ELF-1 (cell line): ENCODE data around the gene CEP85L.
"Not testable (repeated sequence)": the region's sequence is repeated elsewhere in the genome, so short reads cannot be mapped to it uniquely, and the experiment has no call there.

ENCODE experiments used
- DNase-seq: peaks from one replicate; pipeline ENCODE4 v3.0.0-alpha.2; 2016; ENCODE audit warnings: low read depth, low spot score

CEP85L gene

DNA sequence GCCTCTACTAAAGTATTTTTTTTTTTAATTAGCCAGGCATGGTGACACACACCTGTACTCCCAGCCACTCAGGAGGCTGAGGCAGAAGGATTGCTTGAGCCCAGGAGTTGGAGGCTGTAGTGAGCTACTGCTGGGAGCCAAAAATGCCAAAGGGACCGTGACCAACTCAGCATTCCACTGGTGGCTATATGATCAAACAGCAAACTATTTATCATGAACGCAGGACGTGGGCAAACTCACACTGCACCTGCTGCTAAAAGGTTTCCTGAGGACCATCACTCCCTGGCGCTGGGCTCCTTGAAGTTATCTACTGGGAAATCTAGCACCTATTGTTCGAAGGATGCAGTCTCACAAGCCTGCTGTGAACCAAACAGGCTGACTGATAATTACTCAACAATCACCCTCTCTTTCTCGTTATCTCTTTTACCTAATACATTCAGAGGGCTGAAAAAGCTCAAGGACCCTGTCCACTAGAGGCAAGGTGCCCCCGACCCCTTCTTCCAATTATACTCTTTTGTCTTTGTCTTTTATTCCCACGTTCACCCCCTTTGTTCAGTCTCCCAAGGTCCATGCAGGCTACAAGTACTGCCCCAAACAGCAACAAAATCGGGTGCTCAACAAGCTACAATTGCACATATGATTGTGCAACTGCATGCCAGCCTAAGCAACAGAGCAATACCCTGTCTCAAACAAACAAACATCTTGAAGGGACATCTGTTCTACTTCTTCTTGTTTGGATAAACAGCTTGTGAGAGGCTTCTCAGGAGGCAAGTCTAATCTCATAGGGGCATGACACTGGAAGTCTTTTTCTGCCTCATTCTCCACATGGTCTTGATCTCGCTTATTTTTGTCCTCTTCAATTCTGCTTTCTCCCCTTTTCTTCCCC is 151.0 kb downstream of the CEP85L start:
- DNase-seq = no peak

DNA sequence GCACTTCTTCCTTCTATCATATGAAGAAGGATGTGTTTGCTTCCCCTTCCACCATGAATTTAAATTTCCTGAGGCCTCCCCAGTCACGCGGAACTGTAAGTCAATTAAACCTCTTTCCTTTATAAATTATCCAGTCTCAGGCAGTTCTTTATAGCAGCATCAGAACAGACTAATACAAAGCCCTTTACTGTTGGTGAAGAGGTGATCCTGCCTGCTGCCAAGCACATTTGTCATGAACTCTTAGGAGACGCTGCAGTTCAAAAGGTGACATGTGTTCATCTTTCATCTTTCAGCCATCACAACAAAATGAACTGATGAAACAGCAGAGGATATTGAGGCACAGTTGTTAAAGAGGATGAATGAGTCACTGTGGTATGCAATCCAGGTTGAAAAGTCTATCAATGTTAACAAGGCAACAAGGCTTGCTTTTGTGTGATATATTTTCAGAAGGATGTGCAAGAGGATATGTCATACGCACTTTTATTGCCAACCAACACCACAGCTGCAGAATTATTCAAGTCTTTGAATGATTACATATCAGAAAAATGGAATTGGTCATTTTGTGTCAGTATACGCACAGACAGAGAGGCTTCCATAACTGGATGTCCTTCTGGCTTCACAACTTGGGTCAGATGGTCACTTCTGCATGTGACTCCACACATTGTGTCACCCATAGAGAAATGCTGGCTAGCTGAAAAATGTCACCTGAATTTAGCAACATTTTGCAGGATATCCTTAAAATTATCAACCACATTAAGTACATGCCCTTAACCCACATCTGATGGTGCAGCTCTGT is 155.7 kb downstream of the CEP85L start:
- DNase-seq = no peak

DNA sequence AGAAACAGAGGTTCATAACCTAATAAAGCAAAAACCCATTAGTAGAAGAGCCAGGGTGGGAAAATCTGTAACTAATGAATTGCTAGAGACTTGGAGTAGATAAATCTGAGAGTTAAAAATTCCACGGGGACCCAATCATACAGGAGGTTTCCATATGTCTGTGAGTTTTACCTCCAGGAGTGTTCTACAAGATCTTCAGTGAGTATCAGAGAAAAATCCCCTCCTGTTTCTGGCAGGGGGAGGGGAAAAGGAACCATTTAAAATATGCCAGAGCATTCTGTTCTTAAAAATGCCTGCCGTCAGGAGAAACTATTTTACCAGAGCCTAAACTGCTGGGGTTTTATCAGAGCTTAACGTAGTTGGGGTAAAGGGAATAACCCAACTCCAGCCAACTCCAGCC is 157.3 kb downstream of the CEP85L start:
- peak; percentile 4 for DNase-seq

DNA sequence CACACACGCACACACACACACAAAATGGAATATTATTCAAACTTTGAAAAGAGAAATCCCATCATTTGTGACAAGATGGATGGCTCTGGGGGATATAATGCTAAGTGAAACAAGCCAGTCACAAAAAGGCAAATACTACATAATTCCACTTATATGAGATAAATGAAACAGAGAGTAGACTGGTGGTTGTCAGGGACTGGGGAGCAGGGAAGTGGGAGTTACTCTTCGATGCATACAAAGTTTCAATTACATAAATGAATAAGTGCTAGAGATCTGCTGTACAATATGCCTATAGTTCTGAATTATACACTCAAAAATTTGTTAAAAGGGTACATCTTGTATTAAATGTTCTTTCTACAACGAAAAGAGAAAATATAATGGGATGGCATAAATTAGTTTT is 161.4 kb downstream of the CEP85L start:
- DNase-seq = no peak

DNA sequence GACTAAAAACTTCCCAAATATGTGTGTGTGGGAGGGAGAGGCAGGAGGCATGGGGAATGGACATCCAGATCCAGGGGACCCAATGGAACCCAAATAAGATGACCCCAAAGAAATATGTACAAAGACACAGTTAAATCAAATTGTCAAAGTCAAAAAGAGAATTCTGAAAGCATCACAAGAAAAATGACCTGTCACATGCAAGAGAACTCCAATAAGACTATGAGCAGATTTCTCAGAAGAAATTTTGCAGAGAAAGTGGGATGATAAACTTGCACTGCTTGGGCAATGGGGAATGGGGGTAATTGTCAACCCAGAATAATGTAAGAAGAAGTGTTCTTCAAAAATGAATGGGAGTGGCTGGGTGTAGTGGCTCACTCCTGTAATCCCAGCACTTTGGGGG is 162.8 kb downstream of the CEP85L start:
- DNase-seq = no peak

DNA sequence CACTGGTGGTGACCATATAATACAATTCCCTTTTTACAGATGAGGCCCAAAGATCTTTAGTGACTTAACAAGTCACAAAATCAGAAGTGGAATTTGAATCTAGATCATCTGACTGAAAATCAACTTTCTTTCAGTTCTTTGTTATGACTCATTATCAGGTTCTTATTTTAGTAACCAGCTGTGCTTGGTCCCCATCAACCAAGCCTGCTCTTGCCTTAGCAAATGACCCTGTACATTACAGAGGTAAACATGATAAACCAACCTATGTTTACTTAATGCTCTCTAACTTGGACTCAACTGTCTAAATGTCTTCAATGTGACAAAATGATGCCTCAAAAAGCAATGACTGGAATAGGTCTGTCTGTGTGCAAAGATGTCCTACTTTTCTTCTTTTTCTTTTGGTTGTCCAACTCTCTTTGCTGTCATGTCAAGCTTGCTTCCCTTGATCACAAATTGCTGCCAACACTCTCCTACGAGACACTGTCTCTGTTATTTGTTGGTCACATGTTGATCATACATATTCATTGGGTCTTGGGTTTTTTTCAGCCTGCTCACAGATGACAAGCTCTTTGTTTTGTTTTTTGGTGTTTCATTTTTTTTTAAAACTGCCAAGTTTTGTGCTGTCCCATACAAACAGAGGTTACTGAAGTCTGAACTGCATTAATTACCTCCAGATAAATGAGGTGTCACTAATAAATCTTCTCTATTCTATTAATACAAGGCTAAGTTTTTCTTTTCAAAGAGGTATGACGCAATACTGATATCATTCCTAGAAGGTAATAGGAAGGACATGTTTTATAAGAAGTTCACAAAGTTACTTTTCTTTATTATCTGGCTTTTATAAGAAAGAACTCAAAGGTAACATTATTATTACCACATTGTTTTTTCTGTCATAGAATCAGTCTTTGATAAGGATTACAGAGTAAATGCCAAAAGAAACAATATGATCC is 165.5 kb downstream of the CEP85L start:
- no peak for DNase-seq

DNA sequence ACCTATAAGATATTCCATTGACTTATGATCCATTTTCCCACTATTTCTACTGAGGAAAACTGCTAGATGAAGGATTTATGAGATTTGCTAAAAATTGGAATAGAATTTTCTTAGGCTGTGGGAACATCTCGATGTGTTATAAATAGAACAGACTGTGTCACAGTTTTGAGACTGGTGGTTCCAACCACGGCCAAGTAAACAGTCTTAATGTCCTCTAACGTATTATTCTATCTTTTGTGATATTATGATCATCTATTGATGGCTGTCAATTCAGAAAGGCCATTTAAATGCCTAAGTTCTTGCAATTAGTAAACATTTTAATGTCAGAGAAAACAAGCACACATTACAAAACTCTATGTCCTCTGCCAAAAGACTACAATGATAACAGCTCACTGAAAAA is 174.8 kb downstream of the CEP85L start:
- no peak for DNase-seq

DNA sequence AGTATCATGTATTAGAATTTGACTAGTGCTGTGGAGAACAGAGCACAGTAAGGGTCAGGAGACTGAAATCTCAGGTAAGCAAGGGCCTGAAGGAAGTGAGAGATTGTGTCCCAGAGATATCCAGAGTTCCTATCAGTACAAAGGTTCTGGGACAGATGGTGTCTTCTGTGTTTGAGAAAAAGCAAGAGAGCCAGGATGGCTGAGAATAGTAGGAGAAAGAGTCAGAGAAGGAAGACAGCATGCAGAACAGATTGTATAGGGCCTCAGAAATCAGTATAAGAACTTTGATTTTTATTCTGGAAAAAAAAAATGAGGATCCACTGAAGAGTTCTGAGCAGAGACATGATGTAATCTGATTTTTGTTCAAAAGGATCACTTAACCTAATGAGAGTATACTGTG is 178.1 kb downstream of the CEP85L start:
- no peak for DNase-seq

DNA sequence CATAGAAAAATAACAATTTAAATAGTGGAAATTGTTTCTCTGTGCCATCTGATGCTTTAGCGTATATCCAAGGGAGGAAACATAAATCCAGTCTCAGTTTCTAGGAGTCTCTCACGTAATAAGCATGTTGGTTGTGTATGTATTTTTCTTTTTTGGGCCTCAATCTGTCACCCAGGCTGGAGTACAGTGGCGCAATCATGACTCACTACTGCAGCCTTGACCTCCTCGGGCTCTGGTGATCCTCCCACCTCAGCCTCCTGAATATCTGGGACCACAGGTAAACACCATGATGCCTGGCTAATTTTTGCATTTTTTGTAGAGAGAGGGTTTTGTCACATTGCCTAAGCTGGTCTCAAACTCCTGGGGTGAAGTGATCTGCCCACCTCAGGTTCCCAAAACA is 181.9 kb downstream of the CEP85L start:
- DNase-seq = no peak

DNA sequence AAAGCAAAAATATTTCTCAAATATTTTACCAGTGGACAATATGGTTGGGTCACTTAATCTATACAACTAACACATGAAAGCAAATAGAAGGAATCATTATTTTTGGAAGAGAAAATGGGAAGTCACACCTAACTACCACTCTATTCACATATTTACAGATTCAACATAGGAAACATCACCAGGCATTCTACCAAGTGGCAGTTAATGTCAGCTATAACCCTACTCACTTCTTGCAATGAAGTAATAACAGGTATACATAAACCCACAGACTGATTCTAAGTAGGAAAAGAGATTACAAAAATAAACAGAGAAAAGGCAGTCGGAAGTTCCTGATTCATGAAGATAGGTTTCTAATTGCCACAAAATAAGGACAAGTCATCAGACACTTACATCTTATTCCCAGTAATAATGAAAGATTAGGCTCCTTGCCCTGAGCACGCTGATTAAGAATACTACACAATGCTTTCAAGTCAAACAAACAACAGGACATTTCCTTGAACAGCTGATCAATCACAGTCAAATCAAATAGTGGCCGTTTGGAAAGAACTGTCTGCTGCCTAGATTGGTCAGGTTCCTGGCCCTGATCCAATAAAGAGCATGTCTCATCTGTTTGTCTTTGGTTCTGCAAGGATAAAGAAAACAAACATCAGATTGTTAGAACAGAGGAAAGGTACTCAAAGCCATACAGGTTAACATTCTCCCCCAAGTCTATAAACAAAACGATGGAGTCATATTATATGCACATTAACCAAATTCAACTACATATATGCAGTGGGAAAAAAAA is 182.5 kb downstream of the CEP85L start:
- no peak for DNase-seq

DNA sequence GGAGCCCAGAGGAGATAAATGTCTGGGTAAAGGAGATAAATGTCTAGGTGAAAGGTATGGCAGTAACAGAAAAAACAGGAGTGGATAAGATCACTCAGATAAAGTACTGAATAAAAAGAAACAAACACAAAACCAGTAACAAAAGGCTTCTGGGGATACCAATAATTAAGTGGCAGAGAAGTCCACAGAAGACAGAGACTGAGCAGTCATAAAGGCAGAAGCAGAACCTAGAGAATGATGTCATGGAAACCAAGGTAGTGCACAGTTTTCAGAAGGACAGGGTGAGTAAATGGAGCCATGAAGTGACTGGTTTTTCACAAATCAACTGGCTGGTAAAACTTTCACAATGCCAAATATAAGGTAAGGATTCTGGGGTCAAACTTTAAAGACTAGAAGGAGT is 184.2 kb downstream of the CEP85L start:
- no peak for DNase-seq

DNA sequence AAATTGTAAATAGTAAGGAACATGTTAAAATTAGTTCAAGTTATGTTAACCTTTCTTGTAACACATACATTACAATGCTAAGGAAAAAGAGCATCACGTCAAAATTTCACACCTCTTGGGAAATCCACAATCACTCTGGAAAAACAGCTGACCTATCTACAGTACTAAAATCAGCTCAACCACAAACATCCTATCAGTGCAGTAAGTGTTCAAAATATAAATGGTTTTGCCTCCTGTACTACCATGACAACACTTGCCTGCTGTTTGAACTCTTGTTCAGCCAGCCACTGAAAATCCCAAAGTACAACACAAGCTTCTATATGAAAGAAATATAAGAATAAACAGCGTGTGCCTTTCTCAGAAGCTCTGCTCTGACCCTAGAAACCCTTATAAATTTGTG is 186.8 kb downstream of the CEP85L start:
- DNase-seq = no peak

DNA sequence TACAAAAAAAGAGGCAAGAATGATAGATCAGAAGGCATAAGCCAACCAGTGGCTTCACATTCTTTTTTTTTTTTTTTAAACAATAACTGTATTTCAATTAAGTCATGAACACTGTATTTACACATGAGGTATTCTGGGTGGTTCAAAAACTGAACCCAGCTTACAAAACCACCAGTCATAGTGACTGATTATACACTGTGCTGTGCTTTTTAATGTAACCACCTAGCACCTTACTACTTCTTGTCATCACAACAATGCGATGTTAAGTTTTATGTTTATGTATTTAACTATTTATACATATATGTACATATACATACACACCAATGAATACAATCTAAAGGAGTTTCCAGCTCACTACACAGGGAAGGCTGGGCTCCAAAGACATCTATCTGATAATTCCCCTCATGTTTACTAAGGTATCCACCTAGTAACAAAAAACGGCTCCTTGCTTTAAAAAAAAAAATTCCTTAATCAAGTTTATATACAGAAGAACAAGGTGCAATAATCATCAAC is 190.4 kb downstream of the CEP85L start:
- no peak for DNase-seq

DNA sequence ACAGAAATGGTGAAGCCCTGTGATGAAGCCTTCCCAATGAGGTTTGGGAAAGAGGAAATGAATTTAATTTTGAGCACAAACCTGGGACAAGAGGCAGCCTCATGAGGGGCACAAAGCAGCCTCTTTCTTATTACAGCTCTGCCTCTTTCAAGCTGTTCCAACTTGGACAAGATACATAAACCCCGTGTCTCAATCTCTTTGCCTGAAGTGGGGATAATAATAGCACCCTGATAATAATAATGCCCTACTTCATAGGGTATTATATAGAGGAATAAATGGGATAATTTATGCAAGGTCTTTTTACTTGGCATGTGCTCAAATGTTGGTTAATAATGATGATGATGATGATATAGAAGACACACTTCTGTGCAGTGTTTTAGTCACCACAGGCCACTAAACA is 194.4 kb downstream of the CEP85L start:
- no peak for DNase-seq

DNA sequence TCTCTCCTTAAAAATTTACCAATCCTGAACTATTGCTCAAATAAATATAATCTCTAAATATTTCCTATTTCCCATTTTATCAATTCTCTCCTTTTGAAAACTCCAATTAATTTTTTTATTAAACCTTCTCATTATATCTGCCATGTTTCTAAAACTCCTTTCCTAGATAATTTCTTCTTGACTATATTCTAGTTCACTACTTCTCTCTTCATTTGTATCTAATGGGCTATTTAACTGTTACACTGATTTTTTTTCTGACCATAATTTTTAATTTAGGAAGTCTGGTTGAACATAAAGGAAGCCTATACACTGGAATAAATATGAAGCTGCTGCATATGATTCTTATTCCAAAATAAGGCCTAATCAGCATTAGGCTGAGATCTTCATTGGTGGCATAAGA is 199.6 kb downstream of the CEP85L start:
- DNase-seq = no peak

DNA sequence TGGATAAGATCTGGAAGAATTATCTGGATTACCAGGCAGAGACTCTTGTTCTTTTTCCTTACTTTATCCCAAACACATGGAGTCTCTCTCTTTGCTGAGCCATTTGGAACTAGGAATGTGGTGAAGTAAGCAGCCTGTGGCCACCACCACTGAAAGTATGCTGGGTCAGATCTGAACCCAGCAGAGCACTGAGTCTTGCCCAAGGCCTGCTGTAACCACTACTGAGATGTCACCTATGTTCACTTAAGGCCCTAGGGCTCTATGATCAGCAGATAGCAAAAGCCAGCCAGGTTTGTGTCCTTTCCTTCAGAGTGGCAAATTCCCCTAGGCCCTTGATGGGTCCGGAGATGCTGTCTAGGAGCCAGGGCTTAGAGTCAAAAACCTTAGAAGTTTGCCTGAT is 206.6 kb downstream of the CEP85L start:
- no peak for DNase-seq

DNA sequence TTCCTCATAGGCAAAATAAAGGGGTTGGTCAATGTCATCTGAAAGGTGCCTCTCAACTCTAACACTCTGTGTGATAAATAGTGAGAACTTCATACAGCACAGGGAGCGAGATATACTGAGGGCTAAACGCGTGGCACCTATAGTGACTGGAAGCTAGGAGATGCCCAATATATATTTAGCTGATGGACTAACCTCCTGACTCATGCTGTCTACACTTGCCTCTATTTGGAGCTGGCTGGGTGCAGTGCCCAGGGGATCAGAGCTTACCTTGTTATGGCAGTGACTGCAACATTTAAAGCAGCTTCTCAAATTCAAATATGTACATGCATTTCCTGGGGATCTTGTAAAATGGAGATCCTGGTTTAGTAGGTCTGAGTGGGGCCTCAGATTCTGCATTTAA is 214.9 kb downstream of the CEP85L start:
- DNase-seq = no peak

DNA sequence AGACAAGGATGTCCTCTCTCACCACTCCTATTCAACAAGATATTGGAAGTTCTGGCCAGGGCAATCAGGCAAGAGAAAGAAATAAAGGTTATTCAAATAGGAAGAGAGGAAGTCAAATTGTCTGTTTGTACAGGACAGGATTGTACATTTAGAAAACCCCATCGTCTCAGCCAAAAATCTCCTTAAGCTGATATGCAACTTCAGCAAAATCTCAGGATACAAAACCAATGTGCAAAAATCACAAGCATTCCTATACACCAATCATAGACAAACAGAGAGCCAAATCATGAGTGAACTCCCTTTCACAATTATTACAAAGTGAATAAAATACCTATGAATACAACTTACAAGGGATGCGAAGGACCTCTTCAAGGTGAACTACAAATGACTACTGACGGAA is 217.2 kb downstream of the CEP85L start:
- DNase-seq = not testable (repeated sequence)

DNA sequence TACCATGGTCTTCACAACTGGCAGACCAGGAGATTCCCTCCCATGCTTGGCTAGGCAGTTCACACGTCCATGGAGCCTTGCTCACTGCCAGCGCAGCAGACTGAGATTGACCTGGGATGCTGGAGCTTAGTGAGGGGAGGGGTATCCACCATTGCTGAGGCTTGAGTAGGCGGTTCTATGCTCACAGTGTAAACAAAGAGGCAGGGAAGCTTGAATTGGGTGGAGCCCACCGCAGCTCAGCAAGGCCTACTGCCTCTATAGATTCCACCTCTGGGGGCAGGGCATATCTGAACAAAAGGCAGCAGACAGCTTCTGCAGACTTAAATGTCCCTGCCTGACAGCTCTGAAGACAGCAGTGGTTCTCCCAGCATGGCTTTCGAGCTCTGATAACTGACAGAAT is 230.1 kb downstream of the CEP85L start:
- DNase-seq = peak; percentile 83

DNA sequence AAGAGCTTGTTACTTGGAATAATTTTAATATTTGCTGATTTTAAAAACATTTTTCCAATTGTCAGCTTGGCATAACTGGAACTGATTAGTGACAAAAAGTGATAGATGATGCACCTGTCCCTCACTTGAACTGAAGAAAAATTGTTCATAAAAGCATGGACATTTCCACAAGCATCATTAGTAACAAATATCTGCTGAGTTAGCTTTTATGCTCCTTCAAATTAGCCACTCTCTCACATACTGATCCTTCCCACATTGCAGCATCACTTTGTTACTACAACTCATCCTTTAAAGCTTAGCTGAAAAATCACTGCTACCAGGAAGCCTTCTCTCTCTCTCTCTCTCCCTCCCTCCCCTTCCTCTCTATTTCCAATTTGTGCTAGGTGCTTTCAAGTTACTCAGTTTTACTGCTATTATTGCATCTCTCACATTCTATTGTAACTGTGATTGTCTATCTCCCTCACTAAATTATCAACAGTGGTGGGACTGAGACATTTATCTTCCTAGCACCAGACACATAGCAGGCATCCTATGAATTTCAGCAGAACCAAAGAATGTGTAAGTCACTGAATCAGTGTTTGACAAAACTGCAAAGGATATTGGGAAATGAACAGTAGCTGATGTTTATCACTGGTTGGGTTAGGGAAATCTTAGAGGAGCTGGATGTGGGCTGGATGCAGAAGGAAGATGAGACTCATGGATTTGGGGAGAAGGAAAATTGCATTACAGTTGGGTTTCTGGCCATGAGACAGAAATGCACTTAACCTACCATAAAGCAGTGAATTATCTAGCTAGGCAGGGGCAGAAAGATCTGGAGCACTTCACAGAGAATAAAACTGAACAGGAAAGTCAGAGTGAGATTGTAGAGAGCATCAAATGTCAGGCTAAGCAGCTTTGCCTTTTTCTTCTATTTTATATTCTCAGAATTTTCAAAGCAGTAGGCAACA is 231.7 kb downstream of the CEP85L start:
- no peak for DNase-seq
